Mononuclear cell (primary cell): ENCODE results near the gene IRF8. TPM values are rescaled to one million over a fixed set of nuclear protein-coding genes. Genes with fewer than 3 reads are reported as not detected.
"Not testable (repeated sequence)": the region's sequence is repeated elsewhere in the genome, so short reads cannot be mapped to it uniquely, and the experiment has no call there.

ENCODE experiments used
- H3K27me3 ChIP-seq: 2 replicates; pipeline ENCODE4 v1.6.0; 2011; ENCODE audit warnings: low read length, control low read depth; ENCODE audit not compliant: insufficient read depth
- H3K4me1 ChIP-seq: 2 replicates; pipeline ENCODE4 v1.5.1; 2011; ENCODE audit warnings: mild to moderate bottlenecking, low read length, control low read depth; ENCODE audit not compliant: insufficient read depth
- H3K4me3 ChIP-seq: 2 replicates; pipeline ENCODE4 v1.5.1; 2011; ENCODE audit warnings: mild to moderate bottlenecking, low read length, moderate library complexity
- H3K9me3 ChIP-seq: 2 replicates; pipeline ENCODE4 v1.5.1; 2011; ENCODE audit warnings: low read depth, mild to moderate bottlenecking, control low read depth, low read length
- total RNA-seq: library from RNA; depleted of rRNA; stranded (reverse); fragments of >200 nt; gene quantifications from one replicate; pipeline ENCODE4 v1.2.3, GENCODE V29; 2012

IRF8 gene
- total RNA-seq, 1 donor = 94.9 TPM

DNA sequence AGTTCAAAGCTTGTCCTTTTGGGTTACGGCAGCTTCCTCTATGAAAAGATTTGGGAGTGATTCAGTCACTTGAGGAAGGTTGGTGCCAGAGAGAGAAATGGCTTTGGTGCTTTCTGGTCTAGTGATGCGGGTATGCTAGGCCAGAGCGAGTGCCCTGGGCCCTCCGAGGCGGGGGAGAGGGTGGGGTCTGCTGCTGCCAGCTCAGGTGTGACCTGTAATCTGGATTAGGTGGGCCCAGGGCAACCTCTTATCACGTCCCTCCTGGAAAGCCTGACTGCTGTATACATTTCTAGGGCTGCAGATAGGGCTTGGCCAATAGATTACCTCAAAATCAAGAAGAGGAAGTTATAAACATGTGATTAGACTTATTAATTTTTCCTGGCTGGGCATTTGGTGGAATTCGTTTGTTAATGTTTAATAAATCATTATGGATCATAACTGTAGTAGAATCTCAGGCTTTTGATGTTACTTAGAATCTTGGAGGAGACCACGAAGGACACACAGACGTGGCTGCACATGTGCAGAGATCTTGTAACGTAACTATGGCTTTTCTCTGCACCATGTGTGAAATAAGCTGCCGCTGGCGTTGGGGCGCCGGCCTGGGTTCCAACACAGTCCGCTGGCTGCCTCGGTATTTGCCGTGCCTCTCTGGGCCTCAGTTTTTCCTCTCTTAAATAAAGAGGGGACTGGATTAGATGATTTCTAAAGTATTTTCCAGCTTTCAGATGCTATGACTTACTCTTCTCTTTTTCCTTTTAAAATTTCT lies 1.2 kb downstream of the IRF8 start:
- Histone ChIP-seq H3K27me3 (peaks cover 4% of the 10 kb centered on the region), H3K4me1 (peaks cover 70% of the 10 kb centered on the region), H3K9me3 (no peaks in the 10 kb centered on the region), H3K4me3 (peak overlapping the region; percentile 55)

DNA sequence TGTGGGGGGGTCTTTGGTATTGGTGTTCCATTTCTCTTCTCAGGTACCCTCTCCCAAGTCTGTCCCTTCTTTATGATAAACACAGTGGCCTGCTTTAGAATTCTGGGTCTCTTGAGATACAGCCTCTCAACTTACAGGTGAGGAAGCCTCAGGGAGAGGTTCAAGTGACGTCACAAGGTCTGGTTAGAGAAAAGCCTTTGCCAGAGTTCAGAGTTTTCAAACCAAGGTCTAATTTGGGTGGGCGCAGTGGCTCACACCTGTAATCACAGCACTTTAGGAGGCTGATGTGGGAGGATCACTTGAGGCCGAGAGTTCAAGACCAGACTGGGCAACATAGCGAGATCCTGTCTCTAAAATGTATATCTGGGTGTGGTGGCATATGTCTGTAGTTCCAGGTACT lies 2.1 kb downstream of the IRF8 start:
- Histone ChIP-seq H3K4me3 (peak overlapping the region; percentile 55), H3K4me1 (peaks cover 79% of the 10 kb centered on the region), H3K27me3 (peaks cover 4% of the 10 kb centered on the region)

GRCh38 chr16:85901773-85902365 lies 2.9 kb downstream of the IRF8 start:
- Histone ChIP-seq H3K4me3 (peak overlapping the region; percentile 55), H3K9me3 (no peaks in the 10 kb centered on the region), H3K4me1 (peaks cover 85% of the 10 kb centered on the region), H3K27me3 (peaks cover 4% of the 10 kb centered on the region)

More for the DNA sequence above, 2.1 kb downstream of the IRF8 start:
- no peaks in the 10 kb centered on the region for H3K9me3 ChIP-seq

GRCh38 chr16:85902366-85903155 lies 3.6 kb downstream of the IRF8 start:
- H3K4me3 ChIP-seq = peak overlapping the region; percentile 55
- H3K27me3 ChIP-seq = peaks cover 4% of the 10 kb centered on the region
- H3K9me3 ChIP-seq = no peaks in the 10 kb centered on the region
- peaks cover 85% of the 10 kb centered on the region for H3K4me1 ChIP-seq

- Histone ChIP-seq H3K27me3 (peaks cover 4% of the 10 kb centered on the region), H3K9me3 (no peaks in the 10 kb centered on the region), H3K4me3 (peak overlapping the region; percentile 1), H3K4me1 (peaks cover 86% of the 10 kb centered on the region)
Measured at GRCh38 chr16:85903559-85903958, 4.6 kb downstream of the IRF8 start.

DNA sequence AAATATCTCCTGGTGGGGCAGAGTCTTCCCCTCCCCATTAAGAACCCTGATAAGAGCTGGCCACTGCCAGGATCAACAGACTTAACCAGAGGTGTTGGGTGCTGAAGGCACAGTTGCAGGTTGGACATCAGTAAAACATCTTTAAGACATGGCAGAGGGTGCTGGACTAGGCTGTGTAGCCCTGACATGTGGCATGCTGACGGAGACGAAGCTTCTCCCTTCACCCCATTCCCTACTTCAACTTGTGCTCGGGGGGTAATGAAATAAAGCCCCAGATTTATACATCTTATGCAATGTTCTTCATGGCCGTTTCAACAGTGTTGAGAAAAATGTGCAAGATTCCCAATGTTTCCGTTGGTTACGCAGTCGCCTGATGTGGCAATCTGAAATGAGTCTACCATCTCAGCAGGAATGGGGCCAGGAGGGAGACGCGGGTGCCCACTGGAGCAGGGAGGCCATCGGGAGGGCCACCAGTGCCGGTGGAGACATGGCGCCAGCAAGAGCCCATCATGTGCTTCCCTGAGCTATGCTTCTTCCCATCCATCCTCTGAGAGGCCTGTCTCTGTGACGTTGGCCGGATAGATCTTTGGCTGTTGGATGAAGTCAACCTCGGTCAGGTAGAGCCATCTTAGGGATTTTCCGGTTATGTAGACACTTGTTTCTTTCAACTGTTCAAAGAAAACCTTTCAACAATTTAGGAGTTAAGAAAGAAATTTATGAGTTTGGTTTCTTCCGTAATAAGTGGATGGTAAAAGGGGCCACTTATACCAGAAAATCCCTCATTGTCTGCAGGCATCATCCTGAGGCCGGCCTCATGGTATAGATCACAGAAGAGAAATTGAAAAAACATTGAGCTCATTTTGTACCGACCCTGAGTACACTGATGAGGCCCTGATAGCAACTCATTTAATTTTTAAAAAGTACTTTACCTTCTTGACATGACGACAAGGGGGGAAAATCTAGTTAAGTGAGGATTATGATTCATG lies 6.4 kb downstream of the IRF8 start:
- Histone ChIP-seq H3K9me3 (no peaks in the 10 kb centered on the region), H3K27me3 (no peaks in the 10 kb centered on the region), H3K4me3 (no peak overlapping the region), H3K4me1 (peaks cover 100% of the 10 kb centered on the region)

DNA sequence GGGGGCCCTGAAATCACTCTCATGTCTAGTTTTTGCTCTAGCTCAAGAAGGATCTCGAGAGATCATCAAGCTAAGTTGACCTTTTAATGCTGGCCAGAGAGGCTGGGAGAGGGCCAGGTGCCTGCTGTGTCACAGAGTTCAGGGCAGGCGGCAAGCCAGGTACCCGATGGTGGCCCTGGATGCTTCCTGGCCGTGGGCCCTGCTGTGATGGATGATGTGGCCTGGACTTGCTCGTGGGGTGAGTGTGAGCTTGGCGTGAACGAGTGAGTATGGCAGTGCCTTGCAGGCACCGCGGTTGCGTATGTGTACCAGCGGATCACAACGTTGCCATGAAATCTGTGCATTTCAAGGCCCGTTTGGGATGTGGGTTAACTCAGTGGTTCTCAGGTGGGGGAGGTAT lies 7.4 kb downstream of the IRF8 start:
- no peaks in the 10 kb centered on the region for H3K9me3 ChIP-seq
- no peak overlapping the region for H3K4me3 ChIP-seq
- H3K4me1 ChIP-seq = peaks cover 100% of the 10 kb centered on the region
- H3K27me3 ChIP-seq = no peaks in the 10 kb centered on the region

DNA sequence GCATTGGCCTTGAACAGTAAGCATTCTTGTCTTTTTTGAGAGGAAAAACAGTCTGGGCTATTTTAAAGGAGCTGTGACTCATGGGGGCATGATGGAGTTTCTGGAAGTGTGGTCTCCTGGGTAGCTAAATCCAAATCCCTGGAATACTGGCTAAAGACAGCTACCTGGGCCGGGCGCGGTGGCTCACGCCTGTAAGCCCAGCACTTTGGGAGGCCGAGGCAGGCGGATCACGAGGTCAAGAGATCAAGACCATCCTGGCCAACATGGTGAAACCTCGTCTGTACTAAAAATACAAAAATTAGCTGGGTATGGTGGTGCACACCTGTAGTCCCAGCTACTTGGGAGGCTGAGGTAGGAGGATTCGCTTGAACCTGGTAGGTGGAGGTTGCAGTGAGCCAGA lies 8.3 kb downstream of the IRF8 start:
- not testable (repeated sequence) for H3K4me3 ChIP-seq, H3K9me3 ChIP-seq, H3K27me3 ChIP-seq
- peaks cover 100% of the 10 kb centered on the region for H3K4me1 ChIP-seq

DNA sequence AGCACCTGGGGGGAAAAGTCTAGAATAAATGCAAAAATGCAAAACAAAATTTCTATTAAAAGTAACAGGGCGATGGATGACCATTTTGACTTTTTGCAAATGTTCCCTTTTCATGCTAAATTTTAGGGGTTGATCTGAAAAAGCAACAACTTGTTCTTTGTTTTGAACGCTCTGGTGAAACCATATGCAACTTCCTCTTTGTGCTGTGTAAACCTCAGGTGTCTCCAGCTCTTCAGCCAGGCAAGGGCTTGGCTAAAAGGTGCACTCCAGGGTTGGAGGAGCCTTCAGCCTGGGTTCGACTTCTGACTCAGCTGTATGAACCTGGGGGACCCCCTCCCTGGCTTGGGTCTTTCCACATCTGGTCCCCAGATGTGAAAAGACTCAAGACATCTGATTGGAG lies 9.5 kb downstream of the IRF8 start:
- Histone ChIP-seq H3K4me1 (peaks cover 100% of the 10 kb centered on the region), H3K9me3 (no peaks in the 10 kb centered on the region), H3K27me3 (no peaks in the 10 kb centered on the region), H3K4me3 (no peak overlapping the region)

- H3K9me3 ChIP-seq = no peaks in the 10 kb centered on the region
- no peaks in the 10 kb centered on the region for H3K27me3 ChIP-seq
- peaks cover 100% of the 10 kb centered on the region for H3K4me1 ChIP-seq
- no peak overlapping the region for H3K4me3 ChIP-seq
Measured at GRCh38 chr16:85908889-85909589, 10.1 kb downstream of the IRF8 start.

GRCh38 chr16:85909932-85910853 lies 11.2 kb downstream of the IRF8 start:
- Histone ChIP-seq H3K27me3 (no peaks in the 10 kb centered on the region), H3K4me1 (peaks cover 100% of the 10 kb centered on the region), H3K4me3 (no peak overlapping the region), H3K9me3 (no peaks in the 10 kb centered on the region)

GRCh38 chr16:85910854-85911247 lies 11.9 kb downstream of the IRF8 start:
- H3K4me1 ChIP-seq = peaks cover 100% of the 10 kb centered on the region
- H3K4me3 ChIP-seq = no peak overlapping the region

DNA sequence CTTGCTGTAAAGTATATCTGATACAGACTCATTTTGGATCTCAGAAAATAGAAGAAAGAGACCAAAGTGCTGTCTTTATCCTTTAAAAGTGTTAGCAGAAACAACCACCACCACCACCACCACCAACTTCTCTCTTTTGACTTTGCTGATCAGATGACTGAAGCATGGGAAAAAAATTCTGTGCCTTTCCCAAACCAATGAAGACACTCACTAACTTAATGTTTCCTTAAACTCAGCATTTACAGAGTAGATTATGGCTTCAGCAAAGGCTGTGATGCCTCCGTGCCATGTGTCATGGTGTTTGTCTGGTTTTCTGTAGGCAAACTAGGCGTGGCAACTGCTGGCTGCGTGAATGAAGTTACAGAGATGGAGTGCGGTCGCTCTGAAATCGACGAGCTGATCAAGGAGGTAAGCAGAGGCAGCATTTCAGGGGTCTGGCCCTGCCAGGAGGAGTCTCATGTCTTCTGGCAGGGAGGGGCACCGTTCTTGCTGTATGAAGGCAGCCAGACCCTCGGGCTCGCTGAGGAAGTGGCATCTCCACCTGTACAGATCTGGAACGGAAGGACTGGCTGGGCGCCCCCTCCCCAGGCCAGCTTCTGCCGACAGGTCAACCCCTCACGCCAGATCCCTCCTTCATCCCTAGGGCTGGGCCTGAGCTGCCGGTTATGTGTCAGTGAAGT lies 12.4 kb downstream of the IRF8 start:
- Histone ChIP-seq H3K27me3 (no peaks in the 10 kb centered on the region), H3K4me1 (peaks cover 100% of the 10 kb centered on the region), H3K4me3 (no peak overlapping the region), H3K9me3 (no peaks in the 10 kb centered on the region)

More at GRCh38 chr16:85910854-85911247, 11.9 kb downstream of the IRF8 start:
- no peaks in the 10 kb centered on the region for H3K9me3 ChIP-seq
- no peaks in the 10 kb centered on the region for H3K27me3 ChIP-seq
